ELF-1 (cell line): ENCODE results near the gene ETV6.

Experiments
- DNase-seq: peaks from one replicate; pipeline ENCODE4 v3.0.0-alpha.2; 2016; ENCODE audit warnings: low read depth, low spot score

The ETV6 gene

GRCh38 chr12:11917501-11917900 is 268.0 kb downstream of the ETV6 start:
- DNase-seq = peak; percentile 10

GRCh38 chr12:11920231-11920630 is 270.8 kb downstream of the ETV6 start:
- no peak for DNase-seq

GRCh38 chr12:11922361-11922760 is 272.9 kb downstream of the ETV6 start:
- peak; percentile 2 for DNase-seq

DNA sequence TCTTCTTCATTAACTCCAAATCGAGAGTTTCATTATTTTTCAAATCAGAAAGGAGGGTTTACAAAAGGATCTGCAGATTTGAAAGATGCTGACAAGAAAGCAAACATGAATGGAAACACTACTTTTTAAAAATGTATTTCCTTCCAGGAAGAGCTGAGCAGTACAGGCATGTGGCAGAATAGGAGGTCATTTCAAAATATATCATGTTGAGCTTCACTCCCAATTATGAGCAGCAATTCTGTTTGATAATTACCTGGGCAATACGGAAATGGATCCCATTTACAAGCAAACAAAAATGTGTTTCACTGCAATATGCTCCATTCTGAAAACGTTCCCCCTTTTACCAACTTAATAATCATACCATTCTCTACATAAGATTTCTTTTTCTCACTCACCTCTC is 273.6 kb downstream of the ETV6 start:
- DNase-seq = no peak

- peak; percentile 78 for DNase-seq
Measured at GRCh38 chr12:11927286-11927935, 277.9 kb downstream of the ETV6 start.

GRCh38 chr12:11929714-11930113 is 280.2 kb downstream of the ETV6 start:
- DNase-seq = no peak

DNA sequence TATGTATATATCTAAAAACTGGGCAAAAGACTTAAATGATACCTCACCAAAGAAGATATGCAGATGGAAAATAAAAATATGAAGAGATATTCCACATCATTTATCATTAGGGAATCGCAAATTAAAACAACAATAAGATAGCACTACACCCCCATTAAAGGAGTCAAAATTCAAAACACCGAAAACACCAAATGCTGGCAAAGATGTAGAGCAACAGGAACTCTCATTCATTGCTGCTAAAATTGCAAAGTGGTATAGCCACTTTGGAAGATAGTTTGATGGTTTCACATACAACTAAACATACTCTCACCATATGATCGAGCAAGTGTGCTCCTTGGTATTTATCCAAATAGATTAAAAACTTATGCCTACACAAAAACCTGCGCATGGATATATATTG is 289.7 kb downstream of the ETV6 start:
- DNase-seq = no peak

- no peak for DNase-seq
Measured at GRCh38 chr12:11941606-11942337, 292.3 kb downstream of the ETV6 start.

DNA sequence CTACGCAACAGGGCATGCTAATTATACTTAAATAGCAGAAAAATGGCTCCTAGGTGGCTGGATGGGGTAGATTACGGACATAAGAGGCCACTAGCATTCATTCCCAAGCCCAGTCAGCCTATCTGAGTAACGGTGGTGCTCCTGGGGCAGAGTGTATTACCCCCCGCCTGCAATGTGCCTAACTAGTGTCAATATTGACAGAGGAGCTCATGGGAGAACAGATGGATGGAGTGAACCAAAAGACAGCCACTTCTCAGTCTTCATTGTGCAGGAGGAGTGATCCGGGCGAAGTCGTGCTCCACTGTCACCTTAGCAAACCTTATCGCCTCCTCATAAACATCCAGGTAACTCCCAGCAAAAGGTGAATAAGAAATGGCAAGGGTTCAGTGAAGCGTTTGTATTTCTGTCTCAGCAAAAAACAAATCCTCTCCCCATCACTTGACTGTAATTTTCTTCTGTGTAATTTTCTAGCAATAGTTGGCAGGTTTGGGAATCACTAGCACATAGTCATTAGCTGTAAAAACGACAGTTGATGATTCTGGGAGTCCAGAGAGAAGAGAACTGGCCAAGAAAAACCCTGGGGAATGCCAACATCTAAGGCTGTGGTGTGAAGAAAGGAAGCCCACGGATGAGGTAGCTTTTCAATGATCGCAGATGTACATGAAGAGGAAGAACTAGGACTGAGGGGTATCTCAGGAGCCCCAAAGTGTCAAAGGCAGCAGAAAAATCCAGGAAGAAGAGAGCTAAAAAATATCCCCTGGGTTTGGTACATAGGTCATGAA is 294.6 kb downstream of the ETV6 start:
- DNase-seq = no peak
